BLaER1 (cell line): ENCODE results near the gene WNT9A.
A peak's percentile ranks its signal among the peaks of the same experiment; 100 is the strongest.

Source experiments
- H3K27ac ChIP-seq: shearing (Covaris generic); formaldehyde crosslinking; 2 replicates; pipeline ENCODE4 v1.8.1; 2022
- H3K27me3 ChIP-seq: shearing (Covaris generic); formaldehyde crosslinking; 2 replicates; pipeline ENCODE4 v1.8.1; 2022
- H3K36me3 ChIP-seq: shearing (Covaris generic); formaldehyde crosslinking; 2 replicates; pipeline ENCODE4 v1.8.1; 2022
- H3K4me1 ChIP-seq: shearing (Covaris generic); formaldehyde crosslinking; 2 replicates; pipeline ENCODE4 v1.8.1; 2022
- H3K4me2 ChIP-seq: shearing (Covaris generic); formaldehyde crosslinking; 2 replicates; pipeline ENCODE4 v1.8.1; 2022
- H3K4me3 ChIP-seq: shearing (Covaris generic); formaldehyde crosslinking; 2 replicates; pipeline ENCODE4 v1.8.1; 2022
- H3K9ac ChIP-seq: shearing (Covaris generic); formaldehyde crosslinking; 2 replicates; pipeline ENCODE4 v1.8.1; 2022
- H3K9me3 ChIP-seq: shearing (Covaris generic); formaldehyde crosslinking; 2 replicates; pipeline ENCODE4 v1.8.1; 2022
- H4K20me1 ChIP-seq: shearing (Covaris generic); formaldehyde crosslinking; 2 replicates; pipeline ENCODE4 v1.8.1; 2022
- Cebpa-rat ChIP-seq: shearing (Covaris generic); IDR thresholded peaks from 2 replicates; pipeline ENCODE4 v1.8.1; 2022

WNT9A gene

GRCh38 chr1:227944931-227945890 is 2.5 kb downstream of the WNT9A start:
- Histone ChIP-seq H3K4me1 (peaks cover 61% of the 10 kb centered on the region), H3K36me3 (no peaks in the 10 kb centered on the region), H3K4me3 (peak overlapping the region; percentile 71; the same call in 1 of the 2 replicates), H3K27ac (peak overlapping the region; percentile 47), H3K4me2 (peak overlapping the region; percentile 100), H3K9ac (peak overlapping the region; percentile 12; the same call in 1 of the 2 replicates), H3K9me3 (no peaks in the 10 kb centered on the region), H4K20me1 (peaks cover 34% of the 10 kb centered on the region), H3K27me3 (peaks cover 32% of the 10 kb centered on the region)
- TF ChIP-seq Cebpa-rat: no peak

DNA sequence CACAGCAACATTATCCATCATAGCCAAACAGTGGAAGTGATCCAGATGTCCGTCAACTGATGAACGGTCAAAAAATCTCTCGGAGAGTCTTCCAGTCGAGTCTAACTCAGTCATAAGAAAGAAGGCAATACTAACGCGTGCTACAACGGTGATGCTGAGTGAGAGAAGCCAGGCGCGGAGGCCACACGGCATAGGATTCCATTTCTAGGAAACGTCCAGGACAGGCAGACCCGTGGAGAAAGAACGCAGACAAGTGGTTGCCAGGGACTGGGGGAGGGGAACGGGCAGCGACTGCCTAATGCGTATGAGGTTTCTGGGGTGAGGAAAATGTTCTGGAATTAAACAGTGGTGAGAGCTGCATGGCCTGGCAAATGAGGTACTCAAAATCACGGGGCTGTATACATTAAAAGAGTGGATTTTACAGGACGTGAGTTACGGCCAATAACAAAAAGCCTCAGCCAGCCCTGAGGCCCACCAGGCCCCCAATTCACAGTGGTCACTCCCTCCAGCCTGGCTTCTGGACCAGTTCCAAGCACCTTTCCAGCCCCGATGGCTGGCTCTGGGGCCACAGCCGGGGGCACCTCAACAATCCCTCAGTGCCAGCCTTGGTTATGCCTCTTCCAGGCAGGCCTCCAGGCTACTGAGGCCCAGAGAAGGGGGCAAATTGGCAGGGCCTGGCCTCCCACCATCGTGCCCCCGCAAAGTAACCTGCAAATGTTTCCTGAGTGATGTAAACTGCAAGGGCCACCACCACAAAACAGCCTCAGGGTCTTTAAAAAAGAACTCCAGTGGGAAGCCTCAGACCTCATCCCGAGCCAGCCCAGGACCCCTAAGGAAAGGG is 3.4 kb downstream of the WNT9A start:
- Histone ChIP-seq H3K9ac (no peak overlapping the region), H3K27me3 (peaks cover 29% of the 10 kb centered on the region), H3K36me3 (no peaks in the 10 kb centered on the region), H4K20me1 (peaks cover 30% of the 10 kb centered on the region), H3K4me1 (peaks cover 70% of the 10 kb centered on the region), H3K4me2 (peak overlapping the region; percentile 100), H3K4me3 (no peak overlapping the region), H3K27ac (no peak overlapping the region), H3K9me3 (no peaks in the 10 kb centered on the region)
- TF ChIP-seq Cebpa-rat: no peak

DNA sequence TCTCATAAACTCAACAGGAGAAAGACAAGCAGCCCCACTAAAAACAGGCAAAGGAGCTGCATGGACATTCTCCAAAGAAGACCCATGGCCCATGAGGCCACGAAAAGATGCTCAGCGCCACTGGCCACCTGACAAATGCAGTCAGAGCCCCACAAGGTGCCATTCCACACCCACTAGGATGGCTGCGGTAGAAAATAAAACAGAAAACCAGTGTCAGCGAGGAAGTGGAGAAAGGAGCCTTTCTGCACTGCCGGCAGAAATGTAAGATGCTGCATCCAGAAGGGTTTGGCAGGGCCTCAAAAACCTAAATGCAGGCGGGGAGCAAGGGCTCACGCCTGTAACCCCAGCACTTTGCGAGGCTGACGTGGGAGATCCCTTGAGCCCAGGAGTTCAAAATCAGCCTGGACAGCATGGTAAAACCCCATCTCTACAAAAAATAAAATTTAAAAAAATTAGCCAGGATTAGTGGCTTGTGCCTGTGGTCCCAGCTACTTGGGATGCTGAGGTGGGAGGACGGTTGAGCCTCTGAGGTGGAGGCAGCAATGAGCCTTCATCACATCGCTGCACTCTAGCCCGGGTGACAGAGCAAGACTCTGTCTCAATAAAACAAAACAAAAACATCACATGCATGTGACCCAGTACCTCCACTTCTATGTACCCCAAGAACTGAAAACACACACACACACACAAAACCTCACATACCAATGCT is 4.2 kb downstream of the WNT9A start:
- no peak for TF ChIP-seq Cebpa-rat
- no peaks in the 10 kb centered on the region for H3K36me3 ChIP-seq
- H3K27ac ChIP-seq: no peak overlapping the region
- no peak overlapping the region for H3K4me2 ChIP-seq
- no peak overlapping the region for H3K4me3 ChIP-seq
- peaks cover 75% of the 10 kb centered on the region for H3K4me1 ChIP-seq
- H4K20me1 ChIP-seq: peaks cover 22% of the 10 kb centered on the region
- no peak overlapping the region for H3K9ac ChIP-seq
- H3K27me3 ChIP-seq: peaks cover 21% of the 10 kb centered on the region
- H3K9me3 ChIP-seq: no peaks in the 10 kb centered on the region

GRCh38 chr1:227942716-227943261 is 4.9 kb downstream of the WNT9A start:
- no peak overlapping the region for H3K9ac ChIP-seq
- no peak overlapping the region; the same call in 1 of the 2 replicates for H3K27ac ChIP-seq
- H3K9me3 ChIP-seq: no peaks in the 10 kb centered on the region
- H3K36me3 ChIP-seq: no peaks in the 10 kb centered on the region
- no peak for TF ChIP-seq Cebpa-rat
- H3K4me1 ChIP-seq: peaks cover 79% of the 10 kb centered on the region
- H3K4me2 ChIP-seq: peak overlapping the region; percentile 55; the same call in 1 of the 2 replicates
- peaks cover 19% of the 10 kb centered on the region; the same call in 1 of the 2 replicates for H4K20me1 ChIP-seq
- peaks cover 14% of the 10 kb centered on the region for H3K27me3 ChIP-seq
- H3K4me3 ChIP-seq: no peak overlapping the region

- no peak for TF ChIP-seq Cebpa-rat
- H3K4me1 ChIP-seq: peaks cover 85% of the 10 kb centered on the region
- H4K20me1 ChIP-seq: peaks cover 17% of the 10 kb centered on the region; the same call in 1 of the 2 replicates
- H3K27ac ChIP-seq: no peak overlapping the region; the same call in 1 of the 2 replicates
- H3K27me3 ChIP-seq: peaks cover 8% of the 10 kb centered on the region
- no peak overlapping the region for H3K9ac ChIP-seq
- H3K4me3 ChIP-seq: no peak overlapping the region
- H3K4me2 ChIP-seq: peak overlapping the region; percentile 55
- no peaks in the 10 kb centered on the region for H3K9me3 ChIP-seq
- H3K36me3 ChIP-seq: no peaks in the 10 kb centered on the region
Observed at GRCh38 chr1:227942021-227942715, 5.6 kb downstream of the WNT9A start.

- Histone ChIP-seq H3K4me1 (peaks cover 87% of the 10 kb centered on the region), H3K9me3 (peaks cover 2% of the 10 kb centered on the region), H3K9ac (no peak overlapping the region), H3K4me2 (peak overlapping the region; percentile 55), H3K27me3 (peaks cover 2% of the 10 kb centered on the region; the same call in 1 of the 2 replicates), H3K4me3 (no peak overlapping the region), H3K36me3 (no peaks in the 10 kb centered on the region), H3K27ac (no peak overlapping the region), H4K20me1 (0 out of 2 replicates have a peak, but pooled peaks cover 12% of the 10 kb centered on the region)
- TF ChIP-seq Cebpa-rat: no peak
Observed at GRCh38 chr1:227941509-227942020, 6.2 kb downstream of the WNT9A start.

- Histone ChIP-seq H3K4me2 (peak overlapping the region; percentile 55), H3K36me3 (no peaks in the 10 kb centered on the region), H3K27me3 (no peaks in the 10 kb centered on the region), H3K4me1 (peaks cover 82% of the 10 kb centered on the region), H3K4me3 (no peak overlapping the region), H4K20me1 (0 out of 2 replicates have a peak, but pooled peaks cover 12% of the 10 kb centered on the region), H3K27ac (no peak overlapping the region), H3K9me3 (peaks cover 10% of the 10 kb centered on the region), H3K9ac (no peak overlapping the region)
- no peak for TF ChIP-seq Cebpa-rat
Observed at GRCh38 chr1:227940791-227941241, 6.9 kb downstream of the WNT9A start.
